ENCODE data around the gene C19orf44. TPM values are rescaled to one million over a fixed set of nuclear protein-coding genes. Genes with fewer than 3 reads are reported as not detected.

The C19orf44 gene
- total RNA-seq, 1 donor from 2014 or later = 3.4 TPM

GRCh38 chr19:16569609-16570320, 73.6 kb downstream of the C19orf44 start:
- intact Hi-C loops (cut with micrococcal nuclease) = loop anchor here (5.0 kb wide), 1 partner anchor 42 kb away; no protein-coding TSS in a partner anchor

Other genes with a start within 250 kb of the C19orf44 start
- gene KLF2, start 171.6 kb upstream of the C19orf44 start, total RNA-seq = 175 and 177 TPM in 2 replicates
- gene EPS15L1, start 24.4 kb upstream of the C19orf44 start, total RNA-seq = 41.1 and 46.3 TPM in 2 replicates
- gene CALR3, start 227 bp upstream of the C19orf44 start, total RNA-seq = 0.15 TPM in 1 of 2 replicates, not detected in the other
- 60.8 and 66.3 TPM in 2 replicates for gene CHERP, start 46.0 kb downstream of the C19orf44 start, total RNA-seq
- gene SLC35E1, start 76.0 kb downstream of the C19orf44 start, total RNA-seq = 54.8 and 63.4 TPM in 2 replicates
- gene MED26, start 131.8 kb downstream of the C19orf44 start, total RNA-seq = 18.0 and 18.3 TPM in 2 replicates
- 59.1 and 71.3 TPM in 2 replicates for gene SMIM7, start 163.8 kb downstream of the C19orf44 start, total RNA-seq
- 0.20 and 0.59 TPM in 2 replicates for gene TMEM38A, start 164.7 kb downstream of the C19orf44 start, total RNA-seq
- gene NWD1, start 223.5 kb downstream of the C19orf44 start, total RNA-seq = not detected in 2 replicates

Data from T-helper 1 cell treated with Interleukin-12 subunit alpha and Interleukin-12 subunit beta and Interleukin-4 antibody, amounts not matched to agents 30 ng/mL and 1 ng/mL, for 36 hours (primary cell).